D341Med (cell line): ENCODE data around the gene EFHC1.

ENCODE experiments used
- DNase-seq: peaks from one replicate; pipeline ENCODE4 v3.0.0; 2012; ENCODE audit warnings: low spot score

The EFHC1 gene

GRCh38 chr6:52518279-52518945 is 98.3 kb downstream of the EFHC1 start:
- no peak for DNase-seq

GRCh38 chr6:52519618-52520017 is 99.5 kb downstream of the EFHC1 start:
- no peak for DNase-seq

DNA sequence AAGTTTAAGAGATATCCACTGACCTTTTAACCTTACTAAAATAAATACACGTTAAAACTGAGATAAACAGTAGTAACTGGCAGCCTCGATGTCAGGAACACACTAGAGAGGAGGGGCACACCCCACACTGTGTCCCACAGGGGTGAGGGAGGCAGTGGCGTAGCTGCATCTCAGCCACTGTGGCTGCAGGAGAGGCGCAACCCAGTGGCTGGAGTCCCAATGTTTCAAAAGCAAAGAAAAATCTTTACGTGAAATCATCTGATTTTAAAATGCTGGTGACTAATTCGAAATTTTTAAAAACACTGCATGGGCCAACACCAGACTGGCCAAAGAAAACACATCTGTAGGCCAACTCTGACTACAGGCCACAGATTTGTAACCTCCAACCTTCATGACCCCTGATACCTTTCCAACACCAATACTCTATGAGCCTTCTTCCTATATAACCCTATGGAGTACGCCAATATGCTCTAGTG is 102.0 kb downstream of the EFHC1 start:
- DNase-seq = no peak

DNA sequence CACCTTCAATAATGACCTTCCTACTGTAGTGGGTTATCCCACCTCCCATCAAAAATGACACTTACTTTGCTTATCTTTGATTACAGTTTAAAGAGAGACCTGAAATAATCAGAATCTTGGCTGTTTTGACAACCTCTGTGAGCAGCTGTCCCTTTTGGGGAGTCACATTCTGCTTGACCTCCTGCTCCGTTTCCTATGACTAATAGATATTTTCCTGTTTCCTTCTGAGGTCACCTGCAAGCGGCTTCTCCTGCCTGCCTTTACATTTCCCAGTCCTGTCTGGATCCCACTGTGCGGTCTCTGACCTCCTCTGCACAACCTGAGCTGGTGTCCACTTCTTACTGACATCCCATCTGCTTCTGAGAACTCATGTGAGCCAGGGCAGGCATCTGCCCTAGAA is 102.5 kb downstream of the EFHC1 start:
- DNase-seq = no peak

DNA sequence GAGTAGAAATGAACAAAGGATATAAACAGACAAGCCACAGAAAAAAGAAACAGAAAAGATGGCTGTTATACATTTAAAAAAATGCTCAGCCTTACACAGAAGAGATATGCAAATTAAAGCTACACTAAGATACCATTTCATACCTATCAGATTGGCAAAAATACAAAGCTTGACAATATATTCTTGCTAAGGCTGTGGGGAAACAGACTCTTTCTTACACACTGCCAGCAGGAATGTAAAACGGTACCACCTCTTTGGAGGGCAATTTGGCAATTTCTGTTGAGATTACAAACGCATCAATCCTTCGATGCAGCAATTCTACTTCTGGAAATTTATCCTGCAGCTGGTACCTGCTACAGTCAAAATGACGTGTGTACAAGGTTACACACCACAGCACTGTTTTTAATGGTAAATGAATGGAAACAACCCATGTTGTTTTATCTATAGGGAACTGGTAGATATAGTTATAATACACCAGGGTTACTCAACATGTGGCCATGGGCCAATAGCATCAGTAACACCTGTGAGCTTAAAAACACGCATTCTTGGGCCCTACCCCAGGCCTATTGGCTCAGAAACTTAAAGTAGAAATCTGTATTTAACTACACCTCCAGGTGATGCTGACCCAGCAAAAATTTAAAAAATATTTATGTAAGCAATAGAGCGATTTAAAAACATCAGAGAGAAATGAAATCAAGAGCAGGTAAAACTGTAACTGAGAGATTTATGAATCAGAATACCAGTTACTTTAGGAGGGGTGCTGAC is 103.4 kb downstream of the EFHC1 start:
- DNase-seq = no peak

DNA sequence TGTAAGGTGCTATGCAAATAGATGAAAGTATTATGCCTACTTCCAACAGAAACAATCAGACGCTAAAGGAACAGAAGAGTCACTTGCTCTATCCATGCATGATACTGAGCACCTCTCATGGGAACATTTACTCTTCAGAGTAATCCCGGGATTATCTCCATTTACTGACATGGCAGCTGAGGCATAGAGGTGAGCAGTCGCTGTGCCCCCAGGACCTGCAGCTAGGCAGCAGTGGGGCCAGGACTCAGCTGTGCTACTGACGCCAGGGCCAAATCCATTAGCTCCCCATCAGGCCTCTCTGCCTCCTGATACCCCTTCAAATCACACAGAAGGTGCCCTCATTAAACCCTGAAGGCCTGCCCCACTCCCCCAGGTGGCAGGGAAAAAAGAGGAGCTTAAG is 104.8 kb downstream of the EFHC1 start:
- DNase-seq = peak; percentile 81

GRCh38 chr6:52526634-52527033 is 106.5 kb downstream of the EFHC1 start:
- DNase-seq = no peak

DNA sequence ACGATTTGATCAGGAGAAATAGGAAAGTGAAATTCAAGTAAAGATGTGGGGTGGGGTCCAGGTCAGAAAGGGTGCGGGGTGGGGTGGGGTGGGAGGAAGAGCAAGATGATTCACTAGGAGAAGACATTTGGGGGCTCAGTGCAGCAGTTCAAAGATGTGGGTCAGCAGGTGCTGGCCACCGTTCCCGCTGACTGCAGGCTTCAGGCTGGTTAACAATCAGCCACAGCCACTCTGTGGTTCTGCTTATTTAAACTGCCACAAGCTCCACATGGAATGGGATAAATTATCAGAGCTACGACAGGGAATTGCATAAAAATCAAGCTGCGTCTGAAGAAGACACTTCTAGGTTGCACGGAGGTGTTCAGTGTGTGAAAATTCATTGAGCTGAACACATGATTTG is 107.3 kb downstream of the EFHC1 start:
- no peak for DNase-seq

DNA sequence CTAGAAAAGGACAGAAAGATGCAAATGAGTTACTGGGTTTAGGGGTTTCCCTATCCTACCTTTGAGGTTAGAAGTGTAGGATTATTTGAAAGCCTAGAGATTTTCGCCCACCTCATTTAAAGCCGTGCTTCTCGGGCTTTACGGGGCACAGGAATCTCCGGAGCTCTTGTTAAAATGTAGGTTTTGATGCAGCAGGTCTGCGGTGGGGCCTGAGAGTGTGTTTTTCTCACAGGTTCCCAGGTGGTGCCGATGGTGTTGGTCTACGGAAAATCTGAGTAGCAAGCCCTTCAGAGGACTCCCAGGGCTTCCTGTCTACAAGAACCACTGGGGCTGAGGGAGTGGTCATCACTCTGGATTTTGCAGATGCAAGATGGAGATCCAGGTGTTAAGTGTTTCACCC is 109.2 kb downstream of the EFHC1 start:
- no peak for DNase-seq

DNA sequence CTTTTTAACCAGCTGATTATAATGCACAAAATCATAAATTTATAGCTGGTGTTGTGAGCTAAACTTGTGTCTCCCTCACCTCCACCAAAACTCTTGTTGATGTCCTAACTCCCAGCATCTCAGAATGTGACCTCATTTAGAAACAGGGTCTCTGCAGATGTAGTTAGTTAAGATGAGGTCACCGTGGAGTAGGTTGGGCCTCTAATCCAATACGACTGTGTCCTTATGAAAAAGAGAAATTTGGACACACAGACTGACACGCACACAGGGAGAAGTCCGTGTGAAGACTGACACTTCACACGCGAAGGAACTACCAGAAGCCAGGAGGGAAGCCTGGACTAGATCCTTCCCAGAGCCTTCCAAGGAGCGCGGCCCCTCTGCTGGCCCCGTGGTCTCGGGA is 110.2 kb downstream of the EFHC1 start:
- no peak for DNase-seq

GRCh38 chr6:52531396-52531795 is 111.3 kb downstream of the EFHC1 start:
- DNase-seq = no peak

GRCh38 chr6:52531834-52532233 is 111.7 kb downstream of the EFHC1 start:
- DNase-seq = no peak

DNA sequence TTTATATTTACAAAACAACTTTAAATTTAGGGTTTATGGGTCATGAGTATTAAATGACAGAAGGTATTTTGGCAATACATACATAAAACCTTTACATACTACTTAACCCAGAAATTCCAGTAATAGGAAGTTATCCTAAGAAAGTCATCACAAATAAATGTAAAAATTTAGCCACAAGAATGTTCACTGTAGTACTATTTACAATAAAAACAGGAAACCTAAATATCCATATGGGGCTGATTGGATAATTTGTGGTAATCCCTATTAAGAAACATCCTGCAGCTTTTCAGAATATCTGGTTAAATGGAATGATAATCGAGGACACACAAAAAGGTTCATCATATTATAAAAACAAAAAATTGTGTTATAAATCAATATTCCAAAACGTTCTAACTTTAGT is 112.3 kb downstream of the EFHC1 start:
- DNase-seq = no peak

DNA sequence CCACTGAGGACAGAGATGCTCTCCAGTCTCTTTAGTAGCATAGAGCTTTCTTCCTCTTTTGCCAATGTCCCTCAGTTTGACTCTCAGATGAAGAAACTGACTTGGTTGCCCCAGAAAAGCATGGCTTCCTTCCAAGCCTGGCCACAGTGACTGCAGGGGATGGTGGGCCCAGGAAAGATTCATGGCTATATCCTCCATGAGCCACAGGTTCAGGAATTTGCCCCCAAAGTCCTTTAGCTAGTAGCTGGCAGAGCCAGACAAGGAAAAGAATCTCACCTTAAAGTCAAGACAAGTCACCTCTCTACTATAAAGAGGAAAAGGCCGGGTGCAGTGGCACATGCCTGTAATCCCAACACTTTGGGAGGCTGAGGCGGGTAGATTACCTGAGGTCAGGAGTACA is 113.3 kb downstream of the EFHC1 start:
- DNase-seq = no peak

- no peak for DNase-seq
Measured at GRCh38 chr6:52534363-52534762, 114.2 kb downstream of the EFHC1 start.

DNA sequence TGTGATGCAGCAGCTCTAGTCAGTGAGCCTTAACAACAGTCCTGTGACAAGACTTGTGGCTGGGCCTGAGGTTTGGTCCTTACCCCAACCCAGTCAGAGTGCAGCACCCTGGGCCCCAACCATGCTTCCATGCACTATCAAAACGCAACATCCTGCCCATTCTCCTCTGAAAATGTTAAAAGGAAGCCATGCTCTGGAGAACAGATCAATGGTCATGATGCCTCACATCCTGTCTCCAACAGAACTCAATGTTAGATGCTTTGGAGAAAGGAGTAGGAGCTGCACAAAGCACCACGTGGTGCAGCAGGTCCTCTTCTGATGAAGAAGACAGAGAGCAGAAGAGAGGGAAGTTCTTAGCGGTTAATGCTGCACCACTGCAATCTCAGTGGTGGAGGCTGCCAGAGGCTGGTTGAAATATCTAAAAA is 114.8 kb downstream of the EFHC1 start:
- no peak for DNase-seq

GRCh38 chr6:52535711-52536423 is 115.7 kb downstream of the EFHC1 start:
- no peak for DNase-seq

GRCh38 chr6:52536424-52536916 is 116.3 kb downstream of the EFHC1 start:
- DNase-seq = no peak

GRCh38 chr6:52537001-52537753 is 117.0 kb downstream of the EFHC1 start:
- DNase-seq = no peak

DNA sequence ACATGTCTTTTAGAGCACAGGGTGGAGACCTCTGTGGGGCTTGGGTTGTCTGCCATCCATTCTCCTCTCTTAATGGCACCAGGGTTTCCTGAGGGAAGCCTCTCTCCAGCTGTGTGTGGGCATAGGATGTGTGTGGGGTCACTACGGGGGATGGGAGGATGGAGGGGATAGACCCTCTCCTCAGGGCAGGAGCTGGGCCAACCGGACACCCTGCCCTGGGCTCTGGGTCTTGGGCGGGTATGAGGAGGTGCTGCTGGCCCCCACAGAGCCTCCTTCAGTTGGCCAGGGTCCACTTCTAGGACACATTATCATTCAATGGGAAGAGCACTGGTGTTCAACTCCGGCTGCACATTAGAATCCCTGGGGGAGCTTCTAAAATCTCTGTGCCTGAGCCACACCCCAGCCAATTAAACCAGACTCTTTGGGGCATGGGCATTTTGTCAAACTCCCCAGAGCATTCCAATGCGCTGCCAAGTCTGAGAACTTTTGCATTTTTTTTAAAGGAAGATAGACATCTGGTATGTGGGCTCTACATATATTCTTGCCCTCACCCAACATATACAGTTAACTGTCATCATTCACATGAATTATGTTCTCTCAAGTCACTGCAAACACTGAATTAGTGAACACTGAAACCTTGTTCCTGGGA is 118.2 kb downstream of the EFHC1 start:
- no peak for DNase-seq

GRCh38 chr6:52538901-52539354 is 118.8 kb downstream of the EFHC1 start:
- no peak for DNase-seq
